ACC112 (cell line): ENCODE measurements around the gene SPCS3.
"Not testable (repeated sequence)": the region's sequence is repeated elsewhere in the genome, so short reads cannot be mapped to it uniquely, and the experiment has no call there.

Source experiments
- H2AFZ ChIP-seq: fragments of 200-600 bp; sonication (generic); one replicate; pipeline ENCODE4 v1.6.0; 2017; ENCODE audit warnings: antibody characterized with exemption, low read length; ENCODE audit not compliant: unreplicated experiment
- H3K27ac ChIP-seq: fragments of 200-600 bp; sonication (generic); 2 replicates; pipeline ENCODE4 v1.5.1; 2014; ENCODE audit warnings: low read depth, mild to moderate bottlenecking, antibody characterized with exemption, low read length, moderate library complexity
- H3K27me3 ChIP-seq: fragments of 200-600 bp; sonication (generic); 2 replicates; pipeline ENCODE4 v1.6.1; 2014; ENCODE audit warnings: mild to moderate bottlenecking, antibody characterized with exemption, low read length, moderate library complexity, mixed read lengths; ENCODE audit not compliant: insufficient read depth
- H3K36me3 ChIP-seq: fragments of 200-600 bp; sonication (generic); 2 replicates; pipeline ENCODE4 v1.6.1; 2016; ENCODE audit warnings: mild to moderate bottlenecking, antibody characterized with exemption, low read length, moderate library complexity, mixed read lengths; ENCODE audit not compliant: insufficient read depth
- H3K4me1 ChIP-seq: fragments of 200-600 bp; sonication (generic); one replicate; pipeline ENCODE4 v1.6.1; 2016; ENCODE audit warnings: low read length, mixed read lengths; ENCODE audit not compliant: insufficient read depth, unreplicated experiment, control insufficient read depth
- H3K4me3 ChIP-seq: fragments of 200-600 bp; sonication (generic); 2 replicates; pipeline ENCODE4 v1.5.1; 2014; ENCODE audit warnings: mild to moderate bottlenecking, low read depth, low read length
- H3K79me2 ChIP-seq: fragments of 200-600 bp; sonication (generic); one replicate; pipeline ENCODE4 v1.6.0; 2016; ENCODE audit warnings: low read length; ENCODE audit not compliant: control insufficient read depth, unreplicated experiment, insufficient read depth

SPCS3 gene

DNA sequence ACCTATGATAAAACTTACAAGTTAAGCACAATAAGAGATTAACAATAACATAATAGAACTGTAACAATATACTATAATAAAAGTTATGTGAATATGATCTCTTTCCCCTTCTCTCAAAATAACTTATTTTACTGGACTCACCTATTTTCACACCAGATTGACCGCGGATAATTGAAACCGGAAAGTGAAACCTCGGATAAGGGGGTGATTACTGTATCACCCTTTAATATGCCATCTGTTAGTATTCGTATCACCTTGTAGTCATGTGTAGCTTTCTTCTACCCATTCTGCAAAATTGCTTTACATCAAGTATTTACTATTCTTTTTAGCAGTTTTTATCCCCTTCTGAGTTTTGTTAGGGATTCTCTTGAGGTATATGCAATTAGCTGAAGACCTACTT is 1.8 kb downstream of the SPCS3 start:
- H3K27ac ChIP-seq = 0 out of 2 replicates have a peak overlapping the region, but pooled peaks have one; percentile 89
- H3K4me1 ChIP-seq = peaks cover 28% of the 10 kb centered on the region
- H2AFZ ChIP-seq = no peak overlapping the region
- no peaks in the 10 kb centered on the region for H3K36me3 ChIP-seq
- no peaks in the 10 kb centered on the region for H3K27me3 ChIP-seq
- peaks cover 59% of the 10 kb centered on the region for H3K79me2 ChIP-seq
- peak overlapping the region; percentile 95 for H3K4me3 ChIP-seq

DNA sequence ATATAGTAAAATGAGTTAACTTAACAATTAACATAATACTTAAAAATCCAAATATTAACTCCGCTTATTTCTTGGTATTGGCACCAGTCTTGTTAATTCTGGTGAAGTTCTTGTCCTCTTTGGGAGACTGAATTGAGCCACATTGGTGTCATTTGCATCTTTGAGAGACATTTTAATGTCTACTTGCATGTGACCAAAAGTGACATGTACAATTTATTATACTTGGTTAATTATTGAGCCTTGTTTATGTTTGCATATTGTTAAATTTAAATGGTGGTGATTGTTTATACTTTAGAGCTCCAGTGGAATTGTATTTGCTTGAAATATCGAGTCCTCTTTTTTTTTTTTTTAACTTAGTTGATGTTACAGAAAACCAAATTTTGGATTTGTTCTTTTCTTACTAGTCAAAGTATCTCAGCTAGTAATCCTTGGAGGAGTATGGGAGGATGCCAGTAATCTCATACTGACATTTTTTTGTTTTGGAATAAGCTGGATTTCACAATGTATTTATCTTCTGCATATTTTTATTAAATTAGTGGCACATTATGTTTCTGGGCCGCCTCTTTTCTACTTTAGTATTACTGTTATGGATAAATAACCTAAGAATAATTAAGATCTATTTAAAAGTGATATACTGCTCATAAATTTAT is 3.9 kb downstream of the SPCS3 start:
- Histone ChIP-seq H3K27ac (no peak overlapping the region), H3K36me3 (peaks cover 16% of the 10 kb centered on the region), H3K4me3 (peak overlapping the region; percentile 95; the same call in 1 of the 2 replicates), H3K4me1 (peaks cover 25% of the 10 kb centered on the region), H2AFZ (no peak overlapping the region), H3K79me2 (peaks cover 75% of the 10 kb centered on the region), H3K27me3 (no peaks in the 10 kb centered on the region)

DNA sequence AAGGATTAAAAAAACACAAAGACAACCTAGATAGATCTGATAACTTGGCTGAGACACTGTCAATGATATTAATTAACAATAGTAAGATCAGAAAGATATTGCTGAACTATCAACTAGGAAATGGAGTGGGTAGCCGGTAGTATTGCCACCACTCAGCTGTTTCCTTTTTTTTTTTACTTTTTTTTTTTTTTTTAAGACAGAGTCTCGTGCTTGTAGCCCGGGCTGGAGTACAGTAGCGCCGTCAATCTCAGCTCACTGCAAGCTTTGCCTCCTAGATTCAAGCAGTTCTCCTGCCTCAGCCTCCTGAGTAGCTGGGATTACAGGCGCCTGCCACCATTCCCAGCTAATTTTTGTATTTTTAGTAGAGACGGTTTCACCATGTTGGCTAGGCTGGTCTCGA is 5.1 kb downstream of the SPCS3 start:
- Histone ChIP-seq H3K79me2 (peaks cover 75% of the 10 kb centered on the region), H3K4me1 (peaks cover 23% of the 10 kb centered on the region), H3K36me3 (peaks cover 24% of the 10 kb centered on the region)
- H3K4me3 ChIP-seq, H3K27me3 ChIP-seq, H2AFZ ChIP-seq, H3K27ac ChIP-seq: not testable (repeated sequence)

DNA sequence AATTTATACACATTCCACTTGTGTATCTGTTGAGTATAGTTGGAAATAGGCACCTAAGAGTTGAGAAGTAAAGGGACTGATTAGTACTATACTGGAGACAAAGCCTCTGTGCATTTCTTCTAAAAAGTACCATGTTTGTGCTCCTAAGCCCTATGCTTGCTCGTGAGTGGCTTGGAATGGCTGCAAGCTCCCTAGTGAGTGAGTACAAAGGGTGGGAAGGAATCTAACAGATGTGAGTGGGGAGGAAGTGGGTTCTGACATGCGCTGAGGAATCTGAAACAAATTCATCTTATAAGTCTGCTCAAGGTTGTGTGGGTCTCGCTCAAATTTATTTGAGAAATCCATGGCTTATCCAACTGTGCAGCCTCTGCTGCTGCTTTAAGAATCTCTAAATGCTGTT is 13.3 kb downstream of the SPCS3 start:
- Histone ChIP-seq H3K4me1 (peaks cover 9% of the 10 kb centered on the region), H3K27ac (no peak overlapping the region), H3K27me3 (no peaks in the 10 kb centered on the region), H3K36me3 (peaks cover 20% of the 10 kb centered on the region), H3K4me3 (no peak overlapping the region), H3K79me2 (peaks cover 2% of the 10 kb centered on the region), H2AFZ (no peak overlapping the region)

DNA sequence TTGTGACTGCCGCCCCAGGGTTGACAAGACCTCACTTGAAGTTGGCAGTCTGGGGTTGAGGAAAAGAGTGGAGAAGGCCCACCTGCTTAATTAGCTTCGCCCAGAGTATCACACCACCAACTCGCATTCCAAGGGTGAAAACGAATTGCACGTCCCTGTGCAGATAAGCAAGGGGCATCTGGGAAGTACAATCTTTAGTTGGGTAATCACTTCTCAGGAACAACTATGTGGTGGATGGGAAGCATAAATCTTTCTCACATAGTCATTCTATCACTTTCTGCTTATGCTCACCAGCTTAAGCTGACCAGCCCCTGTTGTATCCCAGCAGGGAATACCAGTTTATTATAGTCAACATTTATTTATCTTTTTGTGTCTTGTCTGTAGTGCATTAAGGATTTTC is 14.3 kb downstream of the SPCS3 start:
- Histone ChIP-seq H2AFZ (no peak overlapping the region), H3K4me3 (no peak overlapping the region), H3K27ac (no peak overlapping the region), H3K36me3 (peaks cover 13% of the 10 kb centered on the region), H3K79me2 (peaks cover 2% of the 10 kb centered on the region), H3K27me3 (no peaks in the 10 kb centered on the region), H3K4me1 (peaks cover 9% of the 10 kb centered on the region)

DNA sequence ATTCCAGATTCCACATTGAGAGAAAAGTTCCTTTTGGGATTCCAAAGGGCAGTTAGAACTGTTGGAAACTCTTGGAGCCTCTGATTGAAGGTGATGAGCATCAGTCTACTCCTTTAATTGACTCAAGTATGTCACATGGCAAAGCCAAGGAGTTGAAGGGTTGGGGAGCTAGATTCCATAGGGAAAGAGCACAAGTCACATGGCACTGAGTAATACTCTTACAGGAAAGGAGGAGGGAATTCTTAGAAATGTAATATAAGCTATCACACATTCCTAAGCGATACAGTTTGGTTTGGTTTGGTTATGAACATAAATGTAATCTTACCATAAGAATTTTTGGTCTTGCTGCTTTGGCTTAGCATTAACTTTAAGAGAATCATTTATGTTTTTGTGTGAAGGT is 15.7 kb downstream of the SPCS3 start:
- Histone ChIP-seq H3K27ac (no peak overlapping the region), H2AFZ (no peak overlapping the region), H3K36me3 (peaks cover 1% of the 10 kb centered on the region; the same call in 1 of the 2 replicates), H3K4me1 (peaks cover 14% of the 10 kb centered on the region), H3K27me3 (no peaks in the 10 kb centered on the region), H3K4me3 (no peak overlapping the region), H3K79me2 (peaks cover 2% of the 10 kb centered on the region)

DNA sequence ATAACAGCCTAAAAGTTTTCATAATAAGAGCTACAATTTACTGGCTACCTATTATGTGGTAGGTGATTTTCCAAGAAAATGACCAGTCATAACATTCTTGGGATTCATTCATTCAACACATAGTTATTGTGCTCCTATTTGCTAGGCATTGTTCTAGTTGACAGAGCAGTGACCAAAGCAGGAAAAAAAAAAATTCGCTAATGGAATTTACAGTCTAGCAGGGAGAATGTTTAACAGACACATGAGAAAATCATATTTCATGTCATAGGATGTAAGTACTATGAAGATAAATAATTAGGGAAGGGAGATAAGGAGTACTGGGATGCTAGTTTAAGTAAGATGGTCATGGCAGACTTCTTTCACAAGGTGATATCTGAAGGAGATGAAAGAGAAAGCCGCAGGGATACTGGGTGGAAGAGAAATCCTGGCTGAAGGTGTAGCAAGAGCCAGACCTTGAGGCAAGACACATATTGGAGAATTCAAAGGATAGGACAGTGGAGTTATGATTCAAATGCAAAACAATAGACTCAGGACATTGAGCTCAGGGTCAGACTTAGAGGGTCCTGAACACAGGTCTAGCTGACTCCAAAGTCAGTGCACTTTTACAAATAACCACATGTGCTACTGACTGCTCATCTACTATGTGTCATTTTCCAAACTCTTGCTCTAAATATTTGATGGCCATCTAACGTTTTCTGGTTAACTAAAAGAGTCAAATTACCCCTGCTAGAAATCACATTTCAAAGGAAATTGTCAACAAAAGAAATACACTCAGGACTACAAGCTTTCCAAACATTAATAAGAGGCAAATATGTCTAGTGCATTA is 20.4 kb downstream of the SPCS3 start:
- no peak overlapping the region for H3K4me3 ChIP-seq
- H2AFZ ChIP-seq = peak overlapping the region; percentile 8
- H3K36me3 ChIP-seq = peaks cover 6% of the 10 kb centered on the region; the same call in 1 of the 2 replicates
- H3K27me3 ChIP-seq = no peaks in the 10 kb centered on the region
- peaks cover 21% of the 10 kb centered on the region for H3K4me1 ChIP-seq
- no peaks in the 10 kb centered on the region for H3K79me2 ChIP-seq
- no peak overlapping the region for H3K27ac ChIP-seq

DNA sequence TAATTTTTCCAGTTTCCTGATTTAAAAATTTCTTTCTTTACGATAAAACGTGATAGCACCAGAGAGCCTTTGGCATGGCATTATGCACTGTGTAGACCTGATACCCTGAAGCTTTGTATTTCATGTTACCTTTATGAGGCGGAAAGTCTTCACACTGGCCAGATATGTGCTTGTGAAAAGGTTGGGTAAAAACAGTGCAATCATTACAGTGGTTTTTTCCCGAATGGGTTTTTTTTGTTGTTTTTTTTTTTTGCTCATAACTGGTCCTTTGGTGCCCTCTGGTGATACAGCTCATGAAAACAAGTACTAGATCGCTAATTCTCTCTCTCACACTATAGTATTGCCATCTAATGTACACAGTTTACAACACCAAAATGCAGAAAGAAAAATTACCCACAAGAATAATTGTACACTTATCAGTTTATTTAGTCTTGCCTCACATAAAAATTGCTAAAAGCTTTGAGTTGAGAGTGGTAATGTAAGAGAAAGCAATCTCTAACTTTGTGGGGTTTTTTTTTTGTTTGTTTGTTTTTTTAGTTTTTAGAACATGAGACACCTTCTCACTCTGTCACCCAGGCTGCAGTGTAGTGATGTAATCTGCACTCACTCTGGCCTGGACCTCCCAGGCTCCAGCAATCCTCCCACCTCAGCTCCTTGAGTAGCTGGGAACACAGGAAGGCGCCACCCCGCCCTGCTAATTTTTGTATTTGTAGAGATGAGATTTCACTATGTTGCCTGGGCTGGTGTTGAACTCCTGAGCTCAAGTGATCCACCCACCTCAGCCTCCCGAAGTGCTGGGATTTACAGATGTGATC is 21.3 kb downstream of the SPCS3 start:
- Histone ChIP-seq H3K27me3 (no peaks in the 10 kb centered on the region), H3K27ac (no peak overlapping the region), H3K4me1 (peaks cover 15% of the 10 kb centered on the region), H3K4me3 (no peak overlapping the region), H3K36me3 (peaks cover 6% of the 10 kb centered on the region; the same call in 1 of the 2 replicates), H3K79me2 (no peaks in the 10 kb centered on the region), H2AFZ (peak overlapping the region; percentile 8)

DNA sequence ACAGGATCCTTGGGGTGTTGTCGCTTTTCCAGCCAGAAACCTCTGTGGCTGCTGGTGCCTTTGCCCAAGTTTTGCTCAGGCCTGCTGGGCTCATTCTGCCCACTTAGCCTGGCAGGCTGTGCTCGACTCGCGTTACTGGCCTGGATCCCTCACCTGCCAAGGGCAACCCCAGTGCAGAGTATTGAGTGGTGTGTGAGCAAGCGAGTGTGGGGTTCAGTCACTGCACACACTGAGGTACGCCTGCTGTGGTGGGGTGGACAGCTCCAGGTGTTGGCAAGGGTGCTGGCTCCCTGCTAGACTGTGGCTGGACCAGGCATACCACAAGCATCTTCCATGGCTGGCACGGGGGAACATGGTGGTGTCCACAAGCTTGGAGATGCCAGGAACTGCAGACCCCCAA is 22.6 kb downstream of the SPCS3 start:
- Histone ChIP-seq H3K4me3 (no peak overlapping the region), H3K27ac (no peak overlapping the region), H3K79me2 (no peaks in the 10 kb centered on the region), H3K36me3 (peaks cover 6% of the 10 kb centered on the region; the same call in 1 of the 2 replicates), H3K27me3 (no peaks in the 10 kb centered on the region), H3K4me1 (peaks cover 15% of the 10 kb centered on the region), H2AFZ (no peak overlapping the region)

DNA sequence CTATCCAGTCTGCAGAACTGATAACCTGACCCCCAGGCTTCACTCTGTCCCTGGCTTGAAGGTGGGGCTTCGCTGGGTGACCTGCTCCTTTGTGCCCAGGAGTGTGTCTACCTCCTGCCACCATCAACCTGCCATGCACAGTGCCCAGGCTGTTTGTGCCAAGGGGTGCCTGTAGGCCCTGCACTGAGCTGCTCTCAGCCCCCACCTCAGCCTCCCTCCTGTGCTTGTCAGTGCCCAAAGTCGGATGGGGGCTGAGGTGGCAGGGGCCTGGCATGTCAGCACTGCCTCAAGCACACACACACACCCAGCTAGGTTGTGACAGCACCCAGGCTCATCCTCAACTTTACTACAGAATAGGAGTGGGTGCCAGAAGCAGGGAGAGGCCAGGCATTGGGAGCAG is 23.5 kb downstream of the SPCS3 start:
- H3K79me2 ChIP-seq = no peaks in the 10 kb centered on the region
- H2AFZ ChIP-seq = no peak overlapping the region
- H3K4me1 ChIP-seq = peaks cover 15% of the 10 kb centered on the region
- no peaks in the 10 kb centered on the region for H3K27me3 ChIP-seq
- no peak overlapping the region for H3K4me3 ChIP-seq
- no peak overlapping the region for H3K27ac ChIP-seq
- peaks cover 6% of the 10 kb centered on the region; the same call in 1 of the 2 replicates for H3K36me3 ChIP-seq
